ENCODE data around the gene DLG5.

DNA sequence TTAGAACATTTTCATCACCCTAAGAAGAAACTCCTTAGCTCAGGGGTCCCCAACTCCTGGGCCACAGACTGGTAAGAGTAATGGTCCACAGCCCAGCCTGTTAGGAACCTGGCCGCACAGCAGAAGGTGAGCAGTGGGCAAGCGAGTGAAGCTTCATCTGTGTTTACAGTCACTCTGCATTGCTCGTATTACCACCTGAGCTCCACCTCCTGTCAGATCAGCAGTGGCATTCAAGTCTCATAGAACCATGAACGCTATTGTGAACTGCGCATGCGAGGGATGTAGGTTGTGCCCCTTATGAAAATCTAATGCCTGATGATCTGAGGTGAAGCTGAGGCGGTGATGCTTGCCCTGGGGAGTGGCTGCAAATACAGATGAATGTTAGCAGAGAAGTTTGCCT, 37.3 kb upstream of the DLG5 start:
- TF ChIP-seq, protein P1, sequence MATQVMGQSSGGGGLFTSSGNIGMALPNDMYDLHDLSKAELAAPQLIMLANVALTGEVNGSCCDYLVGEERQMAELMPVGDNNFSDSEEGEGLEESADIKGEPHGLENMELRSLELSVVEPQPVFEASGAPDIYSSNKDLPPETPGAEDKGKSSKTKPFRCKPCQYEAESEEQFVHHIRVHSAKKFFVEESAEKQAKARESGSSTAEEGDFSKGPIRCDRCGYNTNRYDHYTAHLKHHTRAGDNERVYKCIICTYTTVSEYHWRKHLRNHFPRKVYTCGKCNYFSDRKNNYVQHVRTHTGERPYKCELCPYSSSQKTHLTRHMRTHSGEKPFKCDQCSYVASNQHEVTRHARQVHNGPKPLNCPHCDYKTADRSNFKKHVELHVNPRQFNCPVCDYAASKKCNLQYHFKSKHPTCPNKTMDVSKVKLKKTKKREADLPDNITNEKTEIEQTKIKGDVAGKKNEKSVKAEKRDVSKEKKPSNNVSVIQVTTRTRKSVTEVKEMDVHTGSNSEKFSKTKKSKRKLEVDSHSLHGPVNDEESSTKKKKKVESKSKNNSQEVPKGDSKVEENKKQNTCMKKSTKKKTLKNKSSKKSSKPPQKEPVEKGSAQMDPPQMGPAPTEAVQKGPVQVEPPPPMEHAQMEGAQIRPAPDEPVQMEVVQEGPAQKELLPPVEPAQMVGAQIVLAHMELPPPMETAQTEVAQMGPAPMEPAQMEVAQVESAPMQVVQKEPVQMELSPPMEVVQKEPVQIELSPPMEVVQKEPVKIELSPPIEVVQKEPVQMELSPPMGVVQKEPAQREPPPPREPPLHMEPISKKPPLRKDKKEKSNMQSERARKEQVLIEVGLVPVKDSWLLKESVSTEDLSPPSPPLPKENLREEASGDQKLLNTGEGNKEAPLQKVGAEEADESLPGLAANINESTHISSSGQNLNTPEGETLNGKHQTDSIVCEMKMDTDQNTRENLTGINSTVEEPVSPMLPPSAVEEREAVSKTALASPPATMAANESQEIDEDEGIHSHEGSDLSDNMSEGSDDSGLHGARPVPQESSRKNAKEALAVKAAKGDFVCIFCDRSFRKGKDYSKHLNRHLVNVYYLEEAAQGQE (IDR thresholded peaks at IDR 0.05; ENCODE audit: low read depth) = no peak
- TF ChIP-seq NFIC (IDR thresholded peaks at IDR 0.05) = no peak
- no peak for TF ChIP-seq EGR1 (IDR thresholded peaks at IDR 0.05)
- no peak for TF ChIP-seq TEAD4 (IDR thresholded peaks at IDR 0.05)
